GM23338 (cell line): ENCODE results near the gene CAST. TPM values are rescaled to one million over a fixed set of nuclear protein-coding genes. Genes with fewer than 3 reads are reported as not detected.

Experiments
- ATAC-seq: fragments of 200-7000 bp; cut with Tn5 transposase; 3 replicates; pipeline ENCODE4 v1.9.1; 2020
- DNase-seq: peaks from one replicate; pipeline ENCODE4 v3.0.0-alpha.2; 2015; ENCODE audit warnings: low spot score
- H2AFZ ChIP-seq: fragments of 200-600 bp; sonication (generic); 2 replicates; pipeline ENCODE4 v1.8.0; 2016; ENCODE audit warnings: antibody characterized with exemption, mild to moderate bottlenecking, moderate library complexity
- H3F3A ChIP-seq: fragments of 200-600 bp; sonication (generic); replicated peaks from 2 replicates; pipeline ENCODE4 v1.8.0; 2017; ENCODE audit warnings: antibody characterized with exemption, mixed run types, low read depth
- H3K27ac ChIP-seq: fragments of 200-600 bp; sonication (generic); 2 replicates; pipeline ENCODE4 v1.6.1; 2016; ENCODE audit warnings: low read depth
- H3K27me3 ChIP-seq: fragments of 200-600 bp; sonication (generic); 2 replicates; pipeline ENCODE4 v1.8.0; 2016; ENCODE audit warnings: mild to moderate bottlenecking, mixed run types, moderate library complexity; ENCODE audit not compliant: insufficient read depth
- H3K36me3 ChIP-seq: fragments of 200-600 bp; sonication (generic); 2 replicates; pipeline ENCODE4 v1.8.0; 2016; ENCODE audit warnings: mild to moderate bottlenecking; ENCODE audit not compliant: insufficient read depth
- H3K4me1 ChIP-seq: fragments of 200-600 bp; sonication (generic); 2 replicates; pipeline ENCODE4 v1.8.0; 2016; ENCODE audit warnings: mild to moderate bottlenecking, moderate library complexity; ENCODE audit not compliant: insufficient read depth
- H3K4me2 ChIP-seq: fragments of 200-600 bp; sonication (generic); 2 replicates; pipeline ENCODE4 v1.7.1; 2017; ENCODE audit warnings: mixed run types
- H3K4me3 ChIP-seq: fragments of 200-600 bp; sonication (generic); 2 replicates; pipeline ENCODE4 v1.6.1; 2016; ENCODE audit warnings: mixed run types
- H3K79me2 ChIP-seq: fragments of 200-600 bp; sonication (generic); replicated peaks from 2 replicates; pipeline ENCODE4 v1.8.0; 2017; ENCODE audit warnings: mild to moderate bottlenecking; ENCODE audit not compliant: insufficient read depth
- H3K9me2 ChIP-seq: fragments of 200-600 bp; sonication (generic); 2 replicates; pipeline ENCODE4 v1.8.0; 2017; ENCODE audit not compliant: insufficient read depth
- H4K20me1 ChIP-seq: fragments of 200-600 bp; sonication (generic); replicated peaks from 2 replicates; pipeline ENCODE4 v1.8.0; 2017; ENCODE audit warnings: mild to moderate bottlenecking; ENCODE audit not compliant: insufficient read depth
- H3K27ac Mint-ChIP-seq: 2 replicates; pipeline ENCODE4 v1.8.0; 2020; ENCODE audit warnings: inconsistent platforms, mild to moderate bottlenecking, moderate library complexity, mixed read lengths
- H3K27me3 Mint-ChIP-seq: 3 replicates; pipeline ENCODE4 v1.8.0; 2022; ENCODE audit warnings: low read depth, mild to moderate bottlenecking, moderate library complexity, mixed read lengths, inconsistent platforms; ENCODE audit not compliant: insufficient read depth, poor library complexity
- H3K36me3 Mint-ChIP-seq: 3 replicates; pipeline ENCODE4 v1.8.0; 2021; ENCODE audit warnings: low read depth, mild to moderate bottlenecking, inconsistent platforms, moderate library complexity, mixed read lengths
- H3K4me1 Mint-ChIP-seq: 3 replicates; pipeline ENCODE4 v1.8.0; 2020; ENCODE audit warnings: mild to moderate bottlenecking, inconsistent platforms, mixed read lengths
- H3K4me3 Mint-ChIP-seq: 3 replicates; pipeline ENCODE4 v1.8.0; 2021; ENCODE audit warnings: moderate library complexity, mild to moderate bottlenecking, inconsistent platforms, mixed read lengths
- H3K9me3 Mint-ChIP-seq: 3 replicates; pipeline ENCODE4 v1.8.0; 2020; ENCODE audit warnings: moderate library complexity, mild to moderate bottlenecking, inconsistent platforms, mixed read lengths
- EZH2 ChIP-seq: fragments of 200-600 bp; sonication (generic); IDR thresholded peaks from one replicate; pipeline ENCODE4 v1.8.0; 2017; ENCODE audit warnings: antibody characterized with exemption, mild to moderate bottlenecking, low read depth; ENCODE audit not compliant: unreplicated experiment
- JUNB ChIP-seq: IDR thresholded peaks from one replicate; pipeline ENCODE4 v1.6.1; 2016; ENCODE audit warnings: antibody characterized with exemption; ENCODE audit not compliant: unreplicated experiment
- NANOG ChIP-seq: IDR thresholded peaks from 2 replicates; pipeline ENCODE4 v1.6.1; 2016; ENCODE audit warnings: antibody characterized with exemption, borderline replicate concordance
- POLR2AphosphoS5 ChIP-seq: IDR thresholded peaks from 2 replicates; pipeline ENCODE4 v1.6.1; 2016; ENCODE audit warnings: antibody characterized with exemption, low read depth
- ZNF114 ChIP-seq: fragments of 250-450 bp; sonication (Bioruptor Pico); IDR thresholded peaks from 2 replicates; pipeline ENCODE4 v1.5.0; 2020; ENCODE audit warnings: mild to moderate bottlenecking, moderate library complexity
- ZNF331 ChIP-seq: fragments of 250-450 bp; sonication (Bioruptor Pico); IDR thresholded peaks from 2 replicates; pipeline ENCODE4 v1.5.0; 2020; ENCODE audit warnings: low read depth, mild to moderate bottlenecking, moderate library complexity
- polyA plus RNA-seq: library from polyadenylated mRNA; unstranded; fragments of >200 nt; fragmentation: Nextera tagmentation; extraction: Ambion mirVana; gene quantifications from 2 replicates; pipeline ENCODE4 v1.2.1, GENCODE V29; 2016
- total RNA-seq: library from RNA; depleted of rRNA; stranded (reverse); fragments of >200 nt; shearing (Covaris generic); gene quantifications from 2 replicates; pipeline ENCODE4 v1.2.3, GENCODE V29; 2014
- TF ChIP-seq, protein P1 (sequence below), 2 experiments: fragments of 200-600 bp in 1 of 2; sonication (generic) in 1 of 2; conservative IDR thresholded peaks; 2 replicates each; pipeline versions ENCODE4 v1.5.1 to v1.6.1; 2016 to 2017; ENCODE audit warnings: antibody characterized with exemption in 2 of 2, low read depth in 2 of 2, mild to moderate bottlenecking in 2 of 2, moderate library complexity in 1 of 2
- TF ChIP-seq, protein P2 (sequence below): IDR thresholded peaks from 2 replicates; pipeline ENCODE4 v1.6.1; 2016; ENCODE audit warnings: antibody characterized with exemption

CAST gene
- total and polyA plus RNA-seq, 2 experiments from 2014 or later: 37.9 to 57.7 TPM

DNA sequence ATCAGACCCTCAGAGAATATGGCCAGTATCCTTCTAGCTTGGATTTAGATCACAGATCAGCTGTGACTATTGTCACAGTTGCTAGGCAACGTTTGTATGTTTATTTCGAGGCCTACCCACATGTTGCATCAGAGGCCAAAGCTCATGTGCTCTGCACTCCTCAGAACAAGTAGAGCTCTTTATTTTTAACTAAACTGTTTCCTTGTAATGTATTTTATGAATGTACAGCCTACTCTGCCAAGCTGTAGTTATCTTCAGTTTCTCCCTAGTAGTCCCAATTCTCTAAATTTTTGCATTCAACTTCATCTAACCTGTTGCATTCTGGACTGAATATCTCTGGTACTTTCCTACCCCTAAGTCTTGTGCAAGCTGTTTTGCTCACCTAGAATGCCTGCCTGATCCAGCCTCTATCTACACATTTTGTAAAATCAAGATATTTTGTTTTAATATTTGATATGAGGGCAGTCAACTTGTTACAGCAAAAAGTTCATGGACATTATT lies 52.8 kb downstream of the CAST start (continued):
- TF ChIP-seq, protein P1, sequence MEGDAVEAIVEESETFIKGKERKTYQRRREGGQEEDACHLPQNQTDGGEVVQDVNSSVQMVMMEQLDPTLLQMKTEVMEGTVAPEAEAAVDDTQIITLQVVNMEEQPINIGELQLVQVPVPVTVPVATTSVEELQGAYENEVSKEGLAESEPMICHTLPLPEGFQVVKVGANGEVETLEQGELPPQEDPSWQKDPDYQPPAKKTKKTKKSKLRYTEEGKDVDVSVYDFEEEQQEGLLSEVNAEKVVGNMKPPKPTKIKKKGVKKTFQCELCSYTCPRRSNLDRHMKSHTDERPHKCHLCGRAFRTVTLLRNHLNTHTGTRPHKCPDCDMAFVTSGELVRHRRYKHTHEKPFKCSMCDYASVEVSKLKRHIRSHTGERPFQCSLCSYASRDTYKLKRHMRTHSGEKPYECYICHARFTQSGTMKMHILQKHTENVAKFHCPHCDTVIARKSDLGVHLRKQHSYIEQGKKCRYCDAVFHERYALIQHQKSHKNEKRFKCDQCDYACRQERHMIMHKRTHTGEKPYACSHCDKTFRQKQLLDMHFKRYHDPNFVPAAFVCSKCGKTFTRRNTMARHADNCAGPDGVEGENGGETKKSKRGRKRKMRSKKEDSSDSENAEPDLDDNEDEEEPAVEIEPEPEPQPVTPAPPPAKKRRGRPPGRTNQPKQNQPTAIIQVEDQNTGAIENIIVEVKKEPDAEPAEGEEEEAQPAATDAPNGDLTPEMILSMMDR (conservative IDR thresholded peaks at IDR 0.05; ENCODE audit: low read depth in 2 of 2): no peak
- TF ChIP-seq NANOG (no peak), JUNB (no peak), ZNF331 (no peak)
- TF ChIP-seq, protein P2, sequence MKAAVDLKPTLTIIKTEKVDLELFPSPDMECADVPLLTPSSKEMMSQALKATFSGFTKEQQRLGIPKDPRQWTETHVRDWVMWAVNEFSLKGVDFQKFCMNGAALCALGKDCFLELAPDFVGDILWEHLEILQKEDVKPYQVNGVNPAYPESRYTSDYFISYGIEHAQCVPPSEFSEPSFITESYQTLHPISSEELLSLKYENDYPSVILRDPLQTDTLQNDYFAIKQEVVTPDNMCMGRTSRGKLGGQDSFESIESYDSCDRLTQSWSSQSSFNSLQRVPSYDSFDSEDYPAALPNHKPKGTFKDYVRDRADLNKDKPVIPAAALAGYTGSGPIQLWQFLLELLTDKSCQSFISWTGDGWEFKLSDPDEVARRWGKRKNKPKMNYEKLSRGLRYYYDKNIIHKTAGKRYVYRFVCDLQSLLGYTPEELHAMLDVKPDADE: no peak

DNA sequence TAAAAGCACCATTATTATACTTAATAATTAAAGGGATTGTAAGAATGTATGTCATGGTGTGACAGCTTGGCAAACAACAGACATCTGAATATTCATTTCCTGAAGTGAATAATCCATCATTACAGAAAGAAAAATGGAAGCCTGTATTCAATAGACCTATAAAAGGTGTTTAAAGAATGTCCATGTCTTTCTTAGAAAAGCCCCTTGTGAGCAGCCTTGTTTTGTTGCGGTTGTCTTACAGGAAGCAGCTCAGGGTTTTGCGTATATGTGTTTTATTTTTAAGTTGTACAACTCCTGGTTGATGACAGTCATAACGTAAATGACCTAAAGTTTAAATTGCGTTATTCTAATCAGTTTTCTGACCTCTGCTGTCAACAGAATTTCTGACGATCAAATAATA lies 53.8 kb downstream of the CAST start:
- no peaks in the 10 kb centered on the region; the same call in 1 of the 2 replicates for H3K79me2 ChIP-seq

DNA sequence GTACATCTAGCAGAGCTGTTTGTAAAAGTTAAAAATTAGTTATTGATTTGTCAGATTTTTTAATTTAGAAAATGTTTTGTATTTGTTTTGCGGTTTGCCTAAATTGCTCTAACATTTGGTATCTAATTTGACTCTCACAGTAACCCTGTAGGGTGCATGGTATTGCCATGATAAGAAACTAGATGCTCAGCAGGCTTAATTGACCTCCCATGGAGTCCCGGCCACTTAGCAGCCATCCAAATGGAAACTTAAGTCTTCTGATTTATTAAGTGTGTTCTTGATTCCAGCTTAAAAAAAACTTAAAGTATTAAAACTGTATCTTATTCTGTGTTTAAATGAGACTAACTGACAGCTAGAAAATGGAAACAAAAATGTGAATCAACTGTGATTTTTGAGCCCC lies 54.5 kb downstream of the CAST start:
- Histone ChIP-seq H3K27me3 (no peaks in the 10 kb centered on the region), H3K27ac (no peak overlapping the region), H3K4me2 (no peak overlapping the region), H3F3A (no peaks in the 10 kb centered on the region), H3K36me3 (no peaks in the 10 kb centered on the region), H3K4me3 (no peak overlapping the region), H3K4me1 (no peaks in the 10 kb centered on the region), H3K79me2 (no peaks in the 10 kb centered on the region; the same call in 1 of the 2 replicates), H2AFZ (no peak overlapping the region), H4K20me1 (no peaks in the 10 kb centered on the region), H3K9me2 (no peaks in the 10 kb centered on the region)
- TF ChIP-seq JUNB (no peak), ZNF114 (no peak)
- H3K4me1 Mint-ChIP-seq: peaks cover 27% of the 10 kb centered on the region
- H3K27me3 Mint-ChIP-seq: peaks cover 6% of the 10 kb centered on the region
- ATAC-seq: peak; percentile 26; the same call in 1 of the 3 replicates
- no peaks in the 10 kb centered on the region for H3K36me3 Mint-ChIP-seq
- H3K4me3 Mint-ChIP-seq: no peak overlapping the region
- no peaks in the 10 kb centered on the region for H3K9me3 Mint-ChIP-seq
- no peak overlapping the region for H3K27ac Mint-ChIP-seq
- DNase-seq: no peak

More for the DNA sequence above, 53.8 kb downstream of the CAST start:
- Mint-ChIP-seq H3K27me3 (peaks cover 6% of the 10 kb centered on the region), H3K4me1 (peaks cover 25% of the 10 kb centered on the region), H3K27ac (no peak overlapping the region), H3K4me3 (no peak overlapping the region), H3K9me3 (no peaks in the 10 kb centered on the region), H3K36me3 (no peaks in the 10 kb centered on the region)
- H3K9me2 ChIP-seq: no peaks in the 10 kb centered on the region
- TF ChIP-seq, protein P1 (conservative IDR thresholded peaks at IDR 0.05; ENCODE audit: low read depth in 2 of 2): no peak
- TF ChIP-seq ZNF114: no peak
- TF ChIP-seq ZNF331: no peak
- TF ChIP-seq EZH2: no peak
- no peak for TF ChIP-seq POLR2AphosphoS5
- no peaks in the 10 kb centered on the region for H3K36me3 ChIP-seq
- H3K4me3 ChIP-seq: no peak overlapping the region
- ATAC-seq (no peak), DNase-seq (no peak)
- no peak overlapping the region for H2AFZ ChIP-seq
- H3F3A ChIP-seq: no peaks in the 10 kb centered on the region
- no peaks in the 10 kb centered on the region for H3K27me3 ChIP-seq
- no peak overlapping the region for H3K4me2 ChIP-seq
- H3K27ac ChIP-seq: no peak overlapping the region
- no peaks in the 10 kb centered on the region for H3K4me1 ChIP-seq
- H4K20me1 ChIP-seq: no peaks in the 10 kb centered on the region
